ENCODE results near the gene ELMO1.

DNA sequence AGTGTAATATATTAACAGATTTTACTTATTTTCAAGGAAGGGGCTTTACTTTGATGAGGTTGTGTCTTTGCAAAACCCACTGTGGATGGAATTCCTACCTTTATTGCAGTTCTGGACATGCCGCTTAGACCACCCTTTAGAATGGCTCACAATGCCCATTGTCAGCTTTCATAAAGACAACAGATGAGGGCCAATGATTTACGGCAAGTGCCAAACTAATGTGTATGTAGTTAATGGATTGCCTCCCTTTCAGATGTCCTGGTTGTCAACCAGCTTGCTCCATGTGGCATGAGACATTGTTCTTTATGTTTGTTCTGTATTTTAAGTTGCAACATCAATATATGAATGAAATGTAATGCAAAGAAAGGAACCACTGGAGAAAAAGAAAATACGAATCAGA lies 35.0 kb upstream of the ELMO1 start:
- TF ChIP-seq, protein P1, sequence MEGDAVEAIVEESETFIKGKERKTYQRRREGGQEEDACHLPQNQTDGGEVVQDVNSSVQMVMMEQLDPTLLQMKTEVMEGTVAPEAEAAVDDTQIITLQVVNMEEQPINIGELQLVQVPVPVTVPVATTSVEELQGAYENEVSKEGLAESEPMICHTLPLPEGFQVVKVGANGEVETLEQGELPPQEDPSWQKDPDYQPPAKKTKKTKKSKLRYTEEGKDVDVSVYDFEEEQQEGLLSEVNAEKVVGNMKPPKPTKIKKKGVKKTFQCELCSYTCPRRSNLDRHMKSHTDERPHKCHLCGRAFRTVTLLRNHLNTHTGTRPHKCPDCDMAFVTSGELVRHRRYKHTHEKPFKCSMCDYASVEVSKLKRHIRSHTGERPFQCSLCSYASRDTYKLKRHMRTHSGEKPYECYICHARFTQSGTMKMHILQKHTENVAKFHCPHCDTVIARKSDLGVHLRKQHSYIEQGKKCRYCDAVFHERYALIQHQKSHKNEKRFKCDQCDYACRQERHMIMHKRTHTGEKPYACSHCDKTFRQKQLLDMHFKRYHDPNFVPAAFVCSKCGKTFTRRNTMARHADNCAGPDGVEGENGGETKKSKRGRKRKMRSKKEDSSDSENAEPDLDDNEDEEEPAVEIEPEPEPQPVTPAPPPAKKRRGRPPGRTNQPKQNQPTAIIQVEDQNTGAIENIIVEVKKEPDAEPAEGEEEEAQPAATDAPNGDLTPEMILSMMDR (IDR thresholded peaks at IDR 0.05) = no peak
- no peak for TF ChIP-seq POLR2A (IDR thresholded peaks at IDR 0.05)

Measured in adrenal gland (tissue), 5 donors.